ENCODE data around the gene ABCF3.

The ABCF3 gene

DNA sequence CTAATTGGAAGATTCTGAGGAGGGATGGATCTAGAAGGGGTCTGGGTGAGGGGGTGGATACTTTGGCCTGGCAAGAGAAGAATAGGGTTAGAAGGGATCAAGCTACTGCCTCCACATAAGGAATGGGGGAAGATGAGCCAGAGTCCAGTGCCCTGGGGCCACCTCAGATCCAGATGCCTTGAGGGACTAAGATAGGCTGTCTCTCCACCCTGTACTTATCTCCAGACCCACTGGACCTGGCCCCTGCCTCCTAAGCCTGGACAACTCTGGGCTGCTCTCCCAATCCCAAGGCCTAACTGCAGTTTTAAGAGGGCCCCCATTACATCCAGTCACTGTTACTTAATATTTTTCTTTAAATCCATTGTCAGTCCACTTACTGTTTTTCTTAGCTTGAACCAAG lies 28.8 kb upstream of the ABCF3 start:
- ChIA-PET POLR2A (interaction anchor here (2.0 kb wide), 1 partner anchor 16 kb away, joined by 11 read pairs; no protein-coding TSS in a partner anchor), CTCF (interaction anchor here (0.6 to 1.6 kb wide), 2 partner anchors 30 to 84 kb away, joined by 3 read pairs; no protein-coding TSS in a partner anchor)
- TF ChIP-seq, protein P1, sequence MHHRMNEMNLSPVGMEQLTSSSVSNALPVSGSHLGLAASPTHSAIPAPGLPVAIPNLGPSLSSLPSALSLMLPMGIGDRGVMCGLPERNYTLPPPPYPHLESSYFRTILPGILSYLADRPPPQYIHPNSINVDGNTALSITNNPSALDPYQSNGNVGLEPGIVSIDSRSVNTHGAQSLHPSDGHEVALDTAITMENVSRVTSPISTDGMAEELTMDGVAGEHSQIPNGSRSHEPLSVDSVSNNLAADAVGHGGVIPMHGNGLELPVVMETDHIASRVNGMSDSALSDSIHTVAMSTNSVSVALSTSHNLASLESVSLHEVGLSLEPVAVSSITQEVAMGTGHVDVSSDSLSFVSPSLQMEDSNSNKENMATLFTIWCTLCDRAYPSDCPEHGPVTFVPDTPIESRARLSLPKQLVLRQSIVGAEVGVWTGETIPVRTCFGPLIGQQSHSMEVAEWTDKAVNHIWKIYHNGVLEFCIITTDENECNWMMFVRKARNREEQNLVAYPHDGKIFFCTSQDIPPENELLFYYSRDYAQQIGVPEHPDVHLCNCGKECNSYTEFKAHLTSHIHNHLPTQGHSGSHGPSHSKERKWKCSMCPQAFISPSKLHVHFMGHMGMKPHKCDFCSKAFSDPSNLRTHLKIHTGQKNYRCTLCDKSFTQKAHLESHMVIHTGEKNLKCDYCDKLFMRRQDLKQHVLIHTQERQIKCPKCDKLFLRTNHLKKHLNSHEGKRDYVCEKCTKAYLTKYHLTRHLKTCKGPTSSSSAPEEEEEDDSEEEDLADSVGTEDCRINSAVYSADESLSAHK (tag by site-specific recombination; IDR thresholded peaks at IDR 0.05): no peak
- no peak for TF ChIP-seq ZNF837 (tag by site-specific recombination; IDR thresholded peaks at IDR 0.05)
- no peak for TF ChIP-seq GLI2 (tag by site-specific recombination; IDR thresholded peaks at IDR 0.05; ENCODE audit: borderline replicate concordance, low read depth)
- TF ChIP-seq ZNF48 (tag by site-specific recombination; IDR thresholded peaks at IDR 0.05): no peak
- no peak for TF ChIP-seq ZNF214 (tag by site-specific recombination; IDR thresholded peaks at IDR 0.05; ENCODE audit: borderline replicate concordance)
- TF ChIP-seq, protein P2, sequence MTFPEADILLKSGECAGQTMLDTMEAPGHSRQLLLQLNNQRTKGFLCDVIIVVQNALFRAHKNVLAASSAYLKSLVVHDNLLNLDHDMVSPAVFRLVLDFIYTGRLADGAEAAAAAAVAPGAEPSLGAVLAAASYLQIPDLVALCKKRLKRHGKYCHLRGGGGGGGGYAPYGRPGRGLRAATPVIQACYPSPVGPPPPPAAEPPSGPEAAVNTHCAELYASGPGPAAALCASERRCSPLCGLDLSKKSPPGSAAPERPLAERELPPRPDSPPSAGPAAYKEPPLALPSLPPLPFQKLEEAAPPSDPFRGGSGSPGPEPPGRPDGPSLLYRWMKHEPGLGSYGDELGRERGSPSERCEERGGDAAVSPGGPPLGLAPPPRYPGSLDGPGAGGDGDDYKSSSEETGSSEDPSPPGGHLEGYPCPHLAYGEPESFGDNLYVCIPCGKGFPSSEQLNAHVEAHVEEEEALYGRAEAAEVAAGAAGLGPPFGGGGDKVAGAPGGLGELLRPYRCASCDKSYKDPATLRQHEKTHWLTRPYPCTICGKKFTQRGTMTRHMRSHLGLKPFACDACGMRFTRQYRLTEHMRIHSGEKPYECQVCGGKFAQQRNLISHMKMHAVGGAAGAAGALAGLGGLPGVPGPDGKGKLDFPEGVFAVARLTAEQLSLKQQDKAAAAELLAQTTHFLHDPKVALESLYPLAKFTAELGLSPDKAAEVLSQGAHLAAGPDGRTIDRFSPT (tag by site-specific recombination; IDR thresholded peaks at IDR 0.05): no peak
- no peak for TF ChIP-seq BCL11B (tag by site-specific recombination; IDR thresholded peaks at IDR 0.05; ENCODE audit: low read depth)
- no peak for TF ChIP-seq ZNF549 (tag by site-specific recombination; IDR thresholded peaks at IDR 0.05)
- no peak for TF ChIP-seq ZNF37A (tag by site-specific recombination; IDR thresholded peaks at IDR 0.05)
- no peak for TF ChIP-seq ZNF302 (tag by site-specific recombination; IDR thresholded peaks at IDR 0.05; ENCODE audit: low read depth)
- no peak for TF ChIP-seq ZNF426 (tag by site-specific recombination; IDR thresholded peaks at IDR 0.05)
- no peak for TF ChIP-seq ZNF555 (tag by site-specific recombination; conservative IDR thresholded peaks at IDR 0.05)
- TF ChIP-seq MEIS1 (CRISPR knock-in tag; IDR thresholded peaks at IDR 0.05; ENCODE audit: borderline replicate concordance): no peak
- TF ChIP-seq ZNF112 (tag by site-specific recombination; IDR thresholded peaks at IDR 0.05): no peak
- no peak for TF ChIP-seq ZFHX2 (tag by site-specific recombination; conservative IDR thresholded peaks at IDR 0.05)
- TF ChIP-seq ZNF530 (tag by site-specific recombination; IDR thresholded peaks at IDR 0.05; ENCODE audit: low read depth): no peak
- TF ChIP-seq, protein P3, sequence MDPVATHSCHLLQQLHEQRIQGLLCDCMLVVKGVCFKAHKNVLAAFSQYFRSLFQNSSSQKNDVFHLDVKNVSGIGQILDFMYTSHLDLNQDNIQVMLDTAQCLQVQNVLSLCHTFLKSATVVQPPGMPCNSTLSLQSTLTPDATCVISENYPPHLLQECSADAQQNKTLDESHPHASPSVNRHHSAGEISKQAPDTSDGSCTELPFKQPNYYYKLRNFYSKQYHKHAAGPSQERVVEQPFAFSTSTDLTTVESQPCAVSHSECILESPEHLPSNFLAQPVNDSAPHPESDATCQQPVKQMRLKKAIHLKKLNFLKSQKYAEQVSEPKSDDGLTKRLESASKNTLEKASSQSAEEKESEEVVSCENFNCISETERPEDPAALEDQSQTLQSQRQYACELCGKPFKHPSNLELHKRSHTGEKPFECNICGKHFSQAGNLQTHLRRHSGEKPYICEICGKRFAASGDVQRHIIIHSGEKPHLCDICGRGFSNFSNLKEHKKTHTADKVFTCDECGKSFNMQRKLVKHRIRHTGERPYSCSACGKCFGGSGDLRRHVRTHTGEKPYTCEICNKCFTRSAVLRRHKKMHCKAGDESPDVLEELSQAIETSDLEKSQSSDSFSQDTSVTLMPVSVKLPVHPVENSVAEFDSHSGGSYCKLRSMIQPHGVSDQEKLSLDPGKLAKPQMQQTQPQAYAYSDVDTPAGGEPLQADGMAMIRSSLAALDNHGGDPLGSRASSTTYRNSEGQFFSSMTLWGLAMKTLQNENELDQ (tag by site-specific recombination; IDR thresholded peaks at IDR 0.05; ENCODE audit: low read depth): no peak
- Histone ChIP-seq H3K4me3 (ENCODE audit: low read depth, low read length) (peak overlapping the region; percentile 82), H3K4me1 (ENCODE audit: control insufficient read depth, insufficient read depth, low read length) (no peaks in the 10 kb centered on the region), H3K9me3 (ENCODE audit: control insufficient read depth, insufficient read depth, low read depth, low read length) (no peaks in the 10 kb centered on the region), H3K27ac (ENCODE audit: extremely low read depth, low read depth, low read length) (peak overlapping the region; percentile 95; the same call in 1 of the 2 replicates), H3K36me3 (ENCODE audit: control insufficient read depth in 2 of 2, insufficient read depth in 1 of 2, low read length in 2 of 2) (peaks cover 0 to 18% of the 10 kb centered on the region in 2 experiments; a peak in 2 of 3 replicates)

DNA sequence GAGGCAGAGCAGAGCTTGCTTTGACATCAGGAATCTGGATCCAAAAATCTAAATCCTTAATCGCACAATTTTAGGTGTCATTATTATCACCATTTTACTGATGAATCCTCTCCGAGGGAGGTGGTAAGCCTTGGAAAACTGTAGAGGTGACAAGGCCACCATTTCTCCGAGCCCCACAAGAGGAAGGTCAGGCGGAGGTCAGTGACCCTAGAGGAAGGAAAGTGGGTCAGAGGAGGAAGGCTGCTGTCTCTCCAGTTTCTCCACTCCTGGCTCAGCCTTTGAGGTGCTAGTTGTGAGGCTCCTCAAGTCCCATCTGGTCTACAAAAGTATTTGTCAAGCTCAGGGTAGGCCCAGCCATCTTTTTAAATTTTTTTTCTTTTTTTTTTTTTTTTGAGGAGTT lies 27.6 kb upstream of the ABCF3 start:
- H3K9me3 ChIP-seq (ENCODE audit: control insufficient read depth, insufficient read depth, low read depth, low read length): no peaks in the 10 kb centered on the region
- H3K27ac ChIP-seq (ENCODE audit: extremely low read depth, low read depth, low read length): no peak overlapping the region
- peaks cover 0 to 28% of the 10 kb centered on the region in 2 experiments; a peak in 2 of 3 replicates for H3K36me3 ChIP-seq (ENCODE audit: control insufficient read depth in 2 of 2, insufficient read depth in 1 of 2, low read length in 2 of 2)
- POLR2A ChIA-PET: no interaction called here
- no peak overlapping the region for H3K4me3 ChIP-seq (ENCODE audit: low read depth, low read length)
- CTCF ChIA-PET: no interaction called here
- no peaks in the 10 kb centered on the region for H3K4me1 ChIP-seq (ENCODE audit: control insufficient read depth, insufficient read depth, low read length)
- TF ChIP-seq ZNF37A (tag by site-specific recombination; IDR thresholded peaks at IDR 0.05) (no peak), KLF16 (tag by site-specific recombination; IDR thresholded peaks at IDR 0.05) (no peak), ZFP3 (tag by site-specific recombination; IDR thresholded peaks at IDR 0.05; ENCODE audit: low read depth) (no peak), ZFHX2 (tag by site-specific recombination; conservative IDR thresholded peaks at IDR 0.05) (no peak), MZF1 (tag by site-specific recombination; IDR thresholded peaks at IDR 0.05; ENCODE audit: borderline replicate concordance) (no peak)
- TF ChIP-seq, protein P4, sequence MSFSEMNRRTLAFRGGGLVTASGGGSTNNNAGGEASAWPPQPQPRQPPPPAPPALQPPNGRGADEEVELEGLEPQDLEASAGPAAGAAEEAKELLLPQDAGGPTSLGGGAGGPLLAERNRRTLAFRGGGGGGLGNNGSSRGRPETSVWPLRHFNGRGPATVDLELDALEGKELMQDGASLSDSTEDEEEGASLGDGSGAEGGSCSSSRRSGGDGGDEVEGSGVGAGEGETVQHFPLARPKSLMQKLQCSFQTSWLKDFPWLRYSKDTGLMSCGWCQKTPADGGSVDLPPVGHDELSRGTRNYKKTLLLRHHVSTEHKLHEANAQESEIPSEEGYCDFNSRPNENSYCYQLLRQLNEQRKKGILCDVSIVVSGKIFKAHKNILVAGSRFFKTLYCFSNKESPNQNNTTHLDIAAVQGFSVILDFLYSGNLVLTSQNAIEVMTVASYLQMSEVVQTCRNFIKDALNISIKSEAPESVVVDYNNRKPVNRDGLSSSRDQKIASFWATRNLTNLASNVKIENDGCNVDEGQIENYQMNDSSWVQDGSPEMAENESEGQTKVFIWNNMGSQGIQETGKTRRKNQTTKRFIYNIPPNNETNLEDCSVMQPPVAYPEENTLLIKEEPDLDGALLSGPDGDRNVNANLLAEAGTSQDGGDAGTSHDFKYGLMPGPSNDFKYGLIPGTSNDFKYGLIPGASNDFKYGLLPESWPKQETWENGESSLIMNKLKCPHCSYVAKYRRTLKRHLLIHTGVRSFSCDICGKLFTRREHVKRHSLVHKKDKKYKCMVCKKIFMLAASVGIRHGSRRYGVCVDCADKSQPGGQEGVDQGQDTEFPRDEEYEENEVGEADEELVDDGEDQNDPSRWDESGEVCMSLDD (tag by site-specific recombination; IDR thresholded peaks at IDR 0.05): no peak
- TF ChIP-seq, protein P2 (tag by site-specific recombination; IDR thresholded peaks at IDR 0.05): no peak
